Measurements from ENCODE around the gene GRID1.
"Not testable (repeated sequence)": the region's sequence is repeated elsewhere in the genome, so short reads cannot be mapped to it uniquely, and the experiment has no call there.

GRID1 gene

DNA sequence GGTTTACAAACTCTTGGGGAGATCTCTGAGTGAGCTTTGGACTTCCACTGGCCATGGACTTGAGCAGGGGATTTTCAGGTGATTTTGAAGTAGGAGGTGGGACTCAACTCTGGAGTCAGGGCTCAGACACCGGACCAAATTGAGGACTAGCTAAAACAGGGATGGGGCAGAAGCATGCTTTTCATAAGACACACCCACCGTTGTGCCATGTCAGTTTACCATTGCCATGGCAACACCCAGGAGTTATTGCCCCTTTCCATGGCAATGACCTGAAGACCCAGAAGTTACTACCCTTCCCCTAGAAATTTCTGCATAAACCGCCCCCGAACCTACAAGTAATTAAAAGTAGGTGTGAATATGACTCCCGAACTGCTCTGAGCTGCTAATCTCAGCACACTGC lies 320.7 kb downstream of the GRID1 start:
- no peak for DNase-seq

DNA sequence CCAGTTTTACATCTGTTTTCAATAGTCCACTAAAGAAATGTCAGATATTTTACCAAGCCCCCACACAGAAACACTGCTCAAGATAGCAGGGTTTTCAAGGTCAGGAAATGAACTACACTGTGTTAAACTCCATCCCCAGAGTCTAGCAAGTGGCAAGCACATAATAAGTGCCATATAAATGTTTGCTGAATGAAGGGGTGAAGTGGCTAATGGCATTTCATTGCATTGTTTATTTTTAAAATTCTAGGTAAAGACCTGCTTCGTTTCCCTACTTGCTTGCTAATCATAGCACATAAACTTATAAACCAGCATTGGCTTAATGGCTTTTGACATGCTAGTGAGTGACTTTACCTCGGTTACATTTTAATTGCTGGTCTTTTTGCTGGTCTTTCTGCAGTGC lies 322.6 kb downstream of the GRID1 start:
- no peak for DNase-seq

GRCh38 chr10:86043236-86043635 lies 323.4 kb downstream of the GRID1 start:
- peak; percentile 3 to 63 for DNase-seq

- DNase-seq = no peak
Measured at GRCh38 chr10:86042161-86042560, 324.4 kb downstream of the GRID1 start.

- DNase-seq = no peak
Measured at GRCh38 chr10:86041116-86041515, 325.5 kb downstream of the GRID1 start.

DNA sequence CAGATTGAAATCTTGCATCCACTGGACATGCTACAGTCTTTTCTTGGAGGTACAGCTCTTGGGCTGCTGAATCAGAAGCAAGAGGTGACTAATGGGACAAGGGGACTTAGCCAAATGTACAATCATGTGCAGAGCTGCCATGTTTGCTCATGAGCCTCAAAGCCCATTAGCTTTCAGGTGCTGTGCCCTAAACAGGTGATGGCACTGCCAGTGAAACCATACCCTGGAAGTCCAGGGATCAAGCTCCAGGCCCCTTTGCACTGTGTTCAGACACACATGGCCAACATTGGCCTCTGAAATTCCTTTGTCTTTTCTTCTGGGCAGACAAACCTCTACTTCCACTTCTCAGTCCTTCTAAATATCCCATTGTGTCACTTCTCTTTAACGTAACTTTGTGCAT lies 328.2 kb downstream of the GRID1 start:
- no peak for DNase-seq

GRCh38 chr10:86037096-86037495 lies 329.5 kb downstream of the GRID1 start:
- DNase-seq = no peak

DNA sequence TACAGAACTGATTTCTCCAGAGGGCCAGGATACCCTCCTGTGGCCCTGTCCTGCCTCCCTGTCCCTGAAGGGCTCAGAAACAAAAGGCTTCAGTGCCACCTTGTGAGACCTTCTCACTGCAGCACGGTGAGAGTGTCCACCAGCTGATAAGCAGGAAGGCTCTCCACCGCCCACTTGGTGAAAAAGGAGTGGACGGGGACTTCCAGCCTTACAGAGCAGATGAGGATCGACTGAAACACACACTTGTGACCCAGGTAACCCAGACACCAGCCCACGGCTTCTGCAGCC lies 330.1 kb downstream of the GRID1 start:
- DNase-seq = no peak

- DNase-seq = no peak
Measured at GRCh38 chr10:86035791-86036543, 330.6 kb downstream of the GRID1 start.

GRCh38 chr10:86034710-86035109 lies 331.9 kb downstream of the GRID1 start:
- no peak for DNase-seq

DNA sequence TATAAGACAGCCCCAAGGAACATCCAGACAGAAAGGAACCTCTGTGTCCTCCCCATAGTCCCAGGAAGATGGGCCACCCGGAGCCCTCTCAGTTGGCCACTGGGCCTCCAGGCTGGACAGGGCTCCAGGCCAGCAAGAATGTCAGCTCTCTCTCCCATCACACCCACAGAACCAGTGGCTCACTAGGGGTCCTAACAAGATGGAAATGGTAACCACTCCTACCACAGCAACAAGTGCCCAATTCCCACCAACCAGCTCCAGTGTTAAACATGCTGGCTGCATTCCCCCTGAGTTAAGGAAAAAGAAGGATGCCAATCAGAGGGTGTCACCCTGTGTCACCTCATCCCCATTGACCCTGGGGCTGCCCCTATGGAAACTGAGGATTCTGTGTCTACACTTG lies 333.0 kb downstream of the GRID1 start:
- DNase-seq = no peak

GRCh38 chr10:86032087-86032486 lies 334.5 kb downstream of the GRID1 start:
- not testable (repeated sequence) for DNase-seq

- DNase-seq = no peak
Measured at GRCh38 chr10:86030312-86030711, 336.3 kb downstream of the GRID1 start.

DNA sequence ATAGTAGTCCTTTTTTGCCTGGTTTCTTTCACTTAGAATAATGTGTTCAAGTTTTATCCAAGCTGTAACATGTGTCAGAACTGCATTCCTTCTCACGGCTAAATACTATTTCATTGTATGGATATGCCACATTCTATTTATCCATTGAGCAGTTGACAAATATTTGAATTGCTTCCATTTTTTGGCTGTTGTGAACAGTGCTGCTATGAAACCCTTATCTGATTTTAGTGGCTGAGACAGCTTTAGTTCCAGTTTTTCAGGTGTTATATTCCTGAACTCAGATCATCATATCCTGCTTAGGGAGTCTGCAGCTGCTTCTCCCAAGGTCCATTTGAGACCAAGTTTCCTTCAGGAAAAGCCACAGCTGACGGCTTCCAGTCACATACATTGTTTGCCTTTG lies 339.2 kb downstream of the GRID1 start:
- DNase-seq = no peak

GRCh38 chr10:86025509-86025908 lies 341.1 kb downstream of the GRID1 start:
- peak in 1 of 2 experiments; percentile 13 for DNase-seq

- DNase-seq = no peak
Measured at GRCh38 chr10:86024281-86025041, 342.1 kb downstream of the GRID1 start.

- DNase-seq = no peak
Measured at GRCh38 chr10:86023931-86024280, 342.7 kb downstream of the GRID1 start.

GRCh38 chr10:86023336-86023735 lies 343.3 kb downstream of the GRID1 start:
- no peak for DNase-seq

DNA sequence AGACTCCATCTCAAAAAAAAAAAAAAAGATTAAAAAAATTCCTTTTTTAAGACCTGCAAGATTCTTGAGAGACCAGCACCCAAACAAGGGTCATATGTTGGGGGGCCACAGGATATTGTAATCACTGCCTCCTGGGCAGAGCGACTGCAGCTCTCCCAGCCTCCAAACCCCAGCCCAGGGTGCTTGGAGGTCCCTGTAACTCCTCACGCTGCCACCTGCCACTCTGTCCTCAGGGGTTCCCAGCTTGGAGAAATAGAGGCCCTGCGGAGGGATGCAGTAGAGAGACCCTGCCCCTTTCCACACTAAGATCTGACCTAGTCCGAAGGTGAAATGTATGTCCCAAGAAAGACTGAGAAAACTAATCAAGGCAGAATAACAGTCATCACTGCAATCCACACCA lies 343.7 kb downstream of the GRID1 start:
- no peak for DNase-seq

GRCh38 chr10:86020134-86020533 lies 346.5 kb downstream of the GRID1 start:
- DNase-seq = no peak

DNA sequence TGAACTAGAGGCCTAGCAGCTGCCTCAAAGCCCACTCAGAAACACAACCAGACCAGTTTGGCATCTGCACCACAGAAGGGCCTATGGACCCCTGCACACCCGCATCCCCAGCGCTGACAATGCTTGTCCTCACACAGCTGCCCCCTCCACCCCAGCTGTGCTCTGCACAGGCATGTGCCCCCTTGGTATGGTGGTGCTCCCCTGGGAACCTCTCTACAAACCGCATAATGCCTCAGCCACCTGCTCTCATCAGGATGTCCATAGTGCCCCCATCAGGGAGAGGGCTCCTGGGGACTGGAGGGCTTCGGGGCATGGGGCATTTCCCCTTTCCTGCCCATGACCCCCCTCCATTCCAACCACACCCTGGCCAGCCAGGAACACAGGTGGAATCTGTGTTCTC lies 347.5 kb downstream of the GRID1 start:
- DNase-seq = no peak

DNA sequence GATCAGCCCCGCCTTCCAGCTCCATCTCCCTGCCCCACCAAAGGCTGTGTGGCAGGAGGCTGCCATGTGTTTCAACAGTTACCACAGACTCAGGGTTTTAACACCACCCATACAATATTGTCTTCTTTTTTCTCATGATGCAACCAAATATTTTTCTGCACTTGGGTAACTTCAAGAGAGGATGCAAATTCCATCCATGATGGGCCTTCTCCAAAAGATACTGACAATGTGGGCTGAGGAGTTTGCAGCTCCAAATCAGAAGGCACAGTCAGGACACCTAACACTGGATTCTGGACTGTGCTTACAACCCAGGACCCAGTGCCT lies 347.9 kb downstream of the GRID1 start:
- DNase-seq = no peak

DNA sequence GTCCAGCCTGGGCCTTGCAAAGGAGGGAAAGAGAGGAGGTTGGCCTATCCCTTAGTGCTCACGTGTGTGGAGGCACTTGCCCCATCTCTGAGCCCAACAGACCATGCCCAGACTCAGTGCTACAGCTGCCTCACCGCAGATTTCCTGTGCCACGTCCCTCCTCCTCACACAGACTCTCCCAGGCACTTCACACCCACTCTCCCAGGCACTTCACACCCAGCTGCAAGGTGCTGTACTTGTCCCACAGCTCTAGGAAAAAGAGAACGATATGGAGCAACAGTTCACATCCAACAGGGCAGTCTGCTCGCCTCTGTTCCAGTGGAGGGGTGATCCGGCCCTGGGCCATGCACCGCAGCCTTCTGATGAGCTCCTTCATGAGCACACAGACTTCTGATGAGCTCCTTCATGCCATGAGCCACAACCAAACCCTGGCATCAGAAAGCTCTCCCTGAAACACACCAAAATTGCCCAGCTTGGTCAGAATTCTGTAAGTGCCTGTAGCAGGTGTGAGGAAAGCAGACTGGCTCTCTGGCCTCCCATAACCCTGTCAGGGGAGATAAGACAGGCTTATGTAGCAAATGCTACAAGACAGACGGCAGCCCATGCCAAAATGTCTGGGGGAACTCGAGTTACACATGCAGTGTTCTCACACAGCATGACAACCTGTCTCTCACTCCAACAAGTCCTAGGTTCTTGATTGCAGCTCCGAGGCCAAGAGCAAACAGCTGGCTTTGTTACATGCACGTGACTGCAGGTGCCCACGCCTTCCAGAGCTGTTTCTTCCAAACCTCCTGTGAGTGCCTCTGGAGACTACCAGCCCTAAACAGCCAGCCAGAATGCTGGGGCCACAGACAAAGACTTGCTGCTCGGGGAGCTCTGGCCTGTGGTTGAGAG lies 348.5 kb downstream of the GRID1 start:
- DNase-seq = no peak

DNA sequence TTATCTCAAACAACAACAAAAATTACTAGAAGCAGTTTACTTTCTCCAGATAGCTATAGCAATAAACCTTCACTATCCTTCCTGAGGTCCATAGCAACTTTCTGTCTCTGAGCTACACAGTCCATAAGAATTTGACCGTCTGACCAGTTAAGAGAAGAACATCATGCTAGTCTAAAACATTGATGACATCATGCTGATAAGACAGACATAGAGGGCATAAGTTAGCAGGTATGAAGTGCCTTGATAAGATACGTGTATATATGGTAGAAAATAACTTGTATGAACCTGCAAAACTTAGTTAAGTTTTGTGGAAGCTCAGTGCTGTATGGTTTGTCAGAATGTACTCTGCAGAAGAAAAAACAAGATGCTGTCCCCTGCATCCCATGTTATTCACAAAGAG lies 353.0 kb downstream of the GRID1 start:
- DNase-seq = no peak
